HepG2 (cell line): ENCODE data around the gene ARG2. TPM values are rescaled to one million over a fixed set of nuclear protein-coding genes. Genes with fewer than 3 reads are reported as not detected.

Experiments used
- JDP2 ChIP-seq: sonication (generic); formaldehyde crosslinking; IDR thresholded peaks from 2 replicates; pipeline ENCODE4 v1.8.1; 2022; ENCODE audit warnings: missing genetic modification reagents, borderline replicate concordance
- KLF16 ChIP-seq, 2 experiments: sonication (generic) in 1 of 2; formaldehyde crosslinking in 1 of 2; IDR thresholded peaks; 2 replicates each; pipeline versions ENCODE4 v1.6.1 to v1.8.0; 2016 to 2023; ENCODE audit warnings: missing genetic modification reagents in 2 of 2, missing compliant biosample characterization in 1 of 2
- NR2F2 ChIP-seq: IDR thresholded peaks from 2 replicates; pipeline ENCODE4 v1.6.1; 2012; ENCODE audit warnings: low read depth, inconsistent platforms, borderline replicate concordance
- PHF20 ChIP-seq: sonication (generic); formaldehyde crosslinking; IDR thresholded peaks from 2 replicates; pipeline ENCODE4 v1.5.0; 2020; ENCODE audit warnings: mild to moderate bottlenecking, missing genetic modification reagents
- PLRG1 ChIP-seq: fragments of 450-650 bp; conservative IDR thresholded peaks from 2 replicates; pipeline ENCODE4 v1.6.1; 2016
- SRY ChIP-seq: sonication (generic); formaldehyde crosslinking; IDR thresholded peaks from 2 replicates; pipeline ENCODE4 v1.8.0; 2022; ENCODE audit warnings: mild to moderate bottlenecking, missing genetic modification reagents
- THAP11 ChIP-seq: IDR thresholded peaks from 2 replicates; pipeline ENCODE4 v1.6.1; 2016; ENCODE audit warnings: missing biosample characterization, missing genetic modification reagents
- ZNF317 ChIP-seq: sonication (generic); formaldehyde crosslinking; IDR thresholded peaks from 2 replicates; pipeline ENCODE4 v1.5.0; 2020; ENCODE audit warnings: mild to moderate bottlenecking, missing genetic modification reagents
- ZSCAN25 ChIP-seq: sonication (generic); formaldehyde crosslinking; IDR thresholded peaks from 2 replicates; pipeline ENCODE4 v1.8.0; 2022; ENCODE audit warnings: mild to moderate bottlenecking, missing genetic modification reagents
- polyA plus RNA-seq, 8 experiments: library from polyadenylated mRNA; depleted of rRNA in 3 of 8; stranded (reverse) in 7 of 8; unstranded in 1 of 8; fragments of >200 nt; fragmentation: Illumina TruSeq in 4 of 8; extraction: Trizol in 4 of 8; gene quantifications; 2 replicates each; pipeline versions ENCODE4 v1.2.1 to v1.2.3, GENCODE V29; 2011 to 2016; ENCODE audit warnings: low read depth in 4 of 8, missing spikeins in 1 of 8, mixed read lengths in 1 of 8; ENCODE audit not compliant: insufficient read depth in 1 of 8
- total RNA-seq, 5 experiments: library from RNA; depleted of rRNA; stranded (reverse); fragments of >200 nt; fragmentation: Illumina TruSeq; extraction: Trizol; gene quantifications; 2 replicates each; pipeline ENCODE4 v1.2.3, GENCODE V29; 2016; ENCODE audit warnings: low read depth in 1 of 5
- TF ChIP-seq, protein P1 (sequence below): sonication (generic); formaldehyde crosslinking; IDR thresholded peaks from 2 replicates; pipeline ENCODE4 v1.4.0; 2020; ENCODE audit warnings: missing genetic modification reagents, mild to moderate bottlenecking, borderline replicate concordance
- TF ChIP-seq, protein P2 (sequence below): sonication (generic); formaldehyde crosslinking; IDR thresholded peaks from 2 replicates; pipeline ENCODE4 v1.4.0; 2020; ENCODE audit warnings: missing genetic modification reagents, borderline replicate concordance
- TF ChIP-seq, protein P3 (sequence below): sonication (generic); formaldehyde crosslinking; conservative IDR thresholded peaks from 2 replicates; pipeline ENCODE4 v1.8.0; 2022; ENCODE audit warnings: mild to moderate bottlenecking, moderate library complexity, missing genetic modification reagents
- TF ChIP-seq, protein P4 (sequence below): sonication (generic); formaldehyde crosslinking; IDR thresholded peaks from 2 replicates; pipeline ENCODE4 v1.8.0; 2022; ENCODE audit warnings: missing genetic modification reagents, mild to moderate bottlenecking, inconsistent platforms, borderline replicate concordance
- TF ChIP-seq, protein P5 (sequence below): IDR thresholded peaks from 2 replicates; pipeline ENCODE4 v1.6.1; 2016; ENCODE audit warnings: low read depth, borderline replicate concordance
- TF ChIP-seq, protein P6 (sequence below): sonication (generic); formaldehyde crosslinking; IDR thresholded peaks from 2 replicates; pipeline ENCODE4 v1.4.0; 2020; ENCODE audit warnings: missing genetic modification reagents, borderline replicate concordance

ARG2 gene
- total and polyA plus RNA-seq, 2 of the 13 experiments (the other 11 are each of a cell fraction or from before 2014, with no cell fraction given): 37.5 to 73.6 TPM

DNA sequence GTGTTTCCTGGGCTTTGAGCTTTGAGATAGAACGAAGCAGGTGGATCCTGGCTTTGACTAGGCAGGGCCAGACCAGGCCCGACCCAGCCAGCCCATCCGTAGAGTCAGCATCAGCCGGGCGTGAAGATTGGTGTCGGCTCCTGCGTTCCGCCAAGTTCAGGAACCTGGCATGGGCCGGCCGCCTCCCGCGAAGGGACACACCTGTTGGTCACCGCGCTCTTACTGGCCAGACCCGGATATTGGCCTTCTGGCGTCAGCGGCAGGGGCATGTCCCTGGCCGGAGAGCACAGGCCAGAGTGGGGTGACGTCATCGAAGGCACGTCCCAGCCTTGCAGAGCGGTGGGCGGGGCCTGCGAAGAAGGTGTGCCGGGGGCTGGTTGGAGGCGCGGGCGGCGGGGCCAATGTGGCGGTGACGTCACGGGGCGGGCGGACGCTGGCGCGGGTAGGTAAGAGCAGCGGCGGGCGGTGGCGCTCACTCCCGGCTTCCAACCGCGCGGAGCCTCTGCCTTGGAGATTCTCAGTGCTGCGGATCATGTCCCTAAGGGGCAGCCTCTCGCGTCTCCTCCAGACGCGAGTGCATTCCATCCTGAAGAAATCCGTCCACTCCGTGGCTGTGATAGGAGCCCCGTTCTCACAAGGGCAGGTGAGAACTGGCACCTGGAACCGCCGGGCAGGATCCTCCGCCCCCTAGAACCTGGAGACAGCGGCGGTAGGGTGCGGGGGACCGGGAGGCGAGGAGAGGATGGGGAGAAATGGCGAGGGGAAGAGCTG lies at the start of gene ARG2 (continued):
- TF ChIP-seq, protein P1, sequence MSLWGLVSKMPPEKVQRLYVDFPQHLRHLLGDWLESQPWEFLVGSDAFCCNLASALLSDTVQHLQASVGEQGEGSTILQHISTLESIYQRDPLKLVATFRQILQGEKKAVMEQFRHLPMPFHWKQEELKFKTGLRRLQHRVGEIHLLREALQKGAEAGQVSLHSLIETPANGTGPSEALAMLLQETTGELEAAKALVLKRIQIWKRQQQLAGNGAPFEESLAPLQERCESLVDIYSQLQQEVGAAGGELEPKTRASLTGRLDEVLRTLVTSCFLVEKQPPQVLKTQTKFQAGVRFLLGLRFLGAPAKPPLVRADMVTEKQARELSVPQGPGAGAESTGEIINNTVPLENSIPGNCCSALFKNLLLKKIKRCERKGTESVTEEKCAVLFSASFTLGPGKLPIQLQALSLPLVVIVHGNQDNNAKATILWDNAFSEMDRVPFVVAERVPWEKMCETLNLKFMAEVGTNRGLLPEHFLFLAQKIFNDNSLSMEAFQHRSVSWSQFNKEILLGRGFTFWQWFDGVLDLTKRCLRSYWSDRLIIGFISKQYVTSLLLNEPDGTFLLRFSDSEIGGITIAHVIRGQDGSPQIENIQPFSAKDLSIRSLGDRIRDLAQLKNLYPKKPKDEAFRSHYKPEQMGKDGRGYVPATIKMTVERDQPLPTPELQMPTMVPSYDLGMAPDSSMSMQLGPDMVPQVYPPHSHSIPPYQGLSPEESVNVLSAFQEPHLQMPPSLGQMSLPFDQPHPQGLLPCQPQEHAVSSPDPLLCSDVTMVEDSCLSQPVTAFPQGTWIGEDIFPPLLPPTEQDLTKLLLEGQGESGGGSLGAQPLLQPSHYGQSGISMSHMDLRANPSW (CRISPR knock-in tag): 0 out of 2 replicates have a peak, but pooled peaks have one; percentile 19
- TF ChIP-seq NR2F2 (no peak), THAP11 (CRISPR knock-in tag) (peak; percentile 82), ZSCAN25 (CRISPR knock-in tag) (no peak; the same call in 1 of the 2 replicates), JDP2 (CRISPR knock-in tag) (no peak), SRY (CRISPR knock-in tag) (peak; percentile 54; the same call in 1 of the 2 replicates), PHF20 (CRISPR knock-in tag) (no peak), KLF16 (CRISPR knock-in tag; IDR thresholded peaks at IDR 0.05) (peak in 1 of 2 experiments; percentile 62; a peak in 1 of 4 replicates), PLRG1 (no peak), ZNF317 (CRISPR knock-in tag) (0 out of 2 replicates have a peak, but pooled peaks have one; percentile 23)
- TF ChIP-seq, protein P2, sequence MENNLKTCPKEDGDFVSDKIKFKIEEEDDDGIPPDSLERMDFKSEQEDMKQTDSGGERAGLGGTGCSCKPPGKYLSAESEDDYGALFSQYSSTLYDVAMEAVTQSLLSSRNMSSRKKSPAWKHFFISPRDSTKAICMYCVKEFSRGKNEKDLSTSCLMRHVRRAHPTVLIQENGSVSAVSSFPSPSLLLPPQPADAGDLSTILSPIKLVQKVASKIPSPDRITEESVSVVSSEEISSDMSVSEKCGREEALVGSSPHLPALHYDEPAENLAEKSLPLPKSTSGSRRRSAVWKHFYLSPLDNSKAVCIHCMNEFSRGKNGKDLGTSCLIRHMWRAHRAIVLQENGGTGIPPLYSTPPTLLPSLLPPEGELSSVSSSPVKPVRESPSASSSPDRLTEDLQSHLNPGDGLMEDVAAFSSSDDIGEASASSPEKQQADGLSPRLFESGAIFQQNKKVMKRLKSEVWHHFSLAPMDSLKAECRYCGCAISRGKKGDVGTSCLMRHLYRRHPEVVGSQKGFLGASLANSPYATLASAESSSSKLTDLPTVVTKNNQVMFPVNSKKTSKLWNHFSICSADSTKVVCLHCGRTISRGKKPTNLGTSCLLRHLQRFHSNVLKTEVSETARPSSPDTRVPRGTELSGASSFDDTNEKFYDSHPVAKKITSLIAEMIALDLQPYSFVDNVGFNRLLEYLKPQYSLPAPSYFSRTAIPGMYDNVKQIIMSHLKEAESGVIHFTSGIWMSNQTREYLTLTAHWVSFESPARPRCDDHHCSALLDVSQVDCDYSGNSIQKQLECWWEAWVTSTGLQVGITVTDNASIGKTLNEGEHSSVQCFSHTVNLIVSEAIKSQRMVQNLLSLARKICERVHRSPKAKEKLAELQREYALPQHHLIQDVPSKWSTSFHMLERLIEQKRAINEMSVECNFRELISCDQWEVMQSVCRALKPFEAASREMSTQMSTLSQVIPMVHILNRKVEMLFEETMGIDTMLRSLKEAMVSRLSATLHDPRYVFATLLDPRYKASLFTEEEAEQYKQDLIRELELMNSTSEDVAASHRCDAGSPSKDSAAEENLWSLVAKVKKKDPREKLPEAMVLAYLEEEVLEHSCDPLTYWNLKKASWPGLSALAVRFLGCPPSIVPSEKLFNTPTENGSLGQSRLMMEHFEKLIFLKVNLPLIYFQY (CRISPR knock-in tag): no peak; the same call in 1 of the 2 replicates
- TF ChIP-seq, protein P3, sequence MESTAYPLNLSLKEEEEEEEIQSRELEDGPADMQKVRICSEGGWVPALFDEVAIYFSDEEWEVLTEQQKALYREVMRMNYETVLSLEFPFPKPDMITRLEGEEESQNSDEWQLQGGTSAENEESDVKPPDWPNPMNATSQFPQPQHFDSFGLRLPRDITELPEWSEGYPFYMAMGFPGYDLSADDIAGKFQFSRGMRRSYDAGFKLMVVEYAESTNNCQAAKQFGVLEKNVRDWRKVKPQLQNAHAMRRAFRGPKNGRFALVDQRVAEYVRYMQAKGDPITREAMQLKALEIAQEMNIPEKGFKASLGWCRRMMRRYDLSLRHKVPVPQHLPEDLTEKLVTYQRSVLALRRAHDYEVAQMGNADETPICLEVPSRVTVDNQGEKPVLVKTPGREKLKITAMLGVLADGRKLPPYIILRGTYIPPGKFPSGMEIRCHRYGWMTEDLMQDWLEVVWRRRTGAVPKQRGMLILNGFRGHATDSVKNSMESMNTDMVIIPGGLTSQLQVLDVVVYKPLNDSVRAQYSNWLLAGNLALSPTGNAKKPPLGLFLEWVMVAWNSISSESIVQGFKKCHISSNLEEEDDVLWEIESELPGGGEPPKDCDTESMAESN (CRISPR knock-in tag): peak; percentile 72
- TF ChIP-seq, protein P4, sequence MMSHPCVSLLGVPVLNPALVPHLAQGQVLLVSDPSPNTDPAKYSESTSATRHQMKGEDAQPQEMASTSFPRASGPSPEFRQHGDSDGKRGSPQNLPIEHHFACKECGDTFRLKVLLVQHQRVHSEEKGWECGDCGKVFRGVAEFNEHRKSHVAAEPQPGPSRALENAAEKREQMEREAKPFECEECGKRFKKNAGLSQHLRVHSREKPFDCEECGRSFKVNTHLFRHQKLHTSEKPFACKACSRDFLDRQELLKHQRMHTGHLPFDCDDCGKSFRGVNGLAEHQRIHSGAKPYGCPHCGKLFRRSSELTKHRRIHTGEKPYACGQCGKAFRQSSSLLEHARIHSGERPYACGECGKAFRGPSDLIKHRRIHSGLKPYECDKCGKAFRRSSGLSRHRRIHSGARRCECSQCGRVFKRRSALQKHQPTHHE (CRISPR knock-in tag): no peak
- TF ChIP-seq, protein P5, sequence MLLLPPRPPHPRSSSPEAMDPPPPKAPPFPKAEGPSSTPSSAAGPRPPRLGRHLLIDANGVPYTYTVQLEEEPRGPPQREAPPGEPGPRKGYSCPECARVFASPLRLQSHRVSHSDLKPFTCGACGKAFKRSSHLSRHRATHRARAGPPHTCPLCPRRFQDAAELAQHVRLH: no peak
- TF ChIP-seq, protein P6, sequence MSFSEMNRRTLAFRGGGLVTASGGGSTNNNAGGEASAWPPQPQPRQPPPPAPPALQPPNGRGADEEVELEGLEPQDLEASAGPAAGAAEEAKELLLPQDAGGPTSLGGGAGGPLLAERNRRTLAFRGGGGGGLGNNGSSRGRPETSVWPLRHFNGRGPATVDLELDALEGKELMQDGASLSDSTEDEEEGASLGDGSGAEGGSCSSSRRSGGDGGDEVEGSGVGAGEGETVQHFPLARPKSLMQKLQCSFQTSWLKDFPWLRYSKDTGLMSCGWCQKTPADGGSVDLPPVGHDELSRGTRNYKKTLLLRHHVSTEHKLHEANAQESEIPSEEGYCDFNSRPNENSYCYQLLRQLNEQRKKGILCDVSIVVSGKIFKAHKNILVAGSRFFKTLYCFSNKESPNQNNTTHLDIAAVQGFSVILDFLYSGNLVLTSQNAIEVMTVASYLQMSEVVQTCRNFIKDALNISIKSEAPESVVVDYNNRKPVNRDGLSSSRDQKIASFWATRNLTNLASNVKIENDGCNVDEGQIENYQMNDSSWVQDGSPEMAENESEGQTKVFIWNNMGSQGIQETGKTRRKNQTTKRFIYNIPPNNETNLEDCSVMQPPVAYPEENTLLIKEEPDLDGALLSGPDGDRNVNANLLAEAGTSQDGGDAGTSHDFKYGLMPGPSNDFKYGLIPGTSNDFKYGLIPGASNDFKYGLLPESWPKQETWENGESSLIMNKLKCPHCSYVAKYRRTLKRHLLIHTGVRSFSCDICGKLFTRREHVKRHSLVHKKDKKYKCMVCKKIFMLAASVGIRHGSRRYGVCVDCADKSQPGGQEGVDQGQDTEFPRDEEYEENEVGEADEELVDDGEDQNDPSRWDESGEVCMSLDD (CRISPR knock-in tag): no peak
